Fibroblast of mammary gland (primary cell): ENCODE measurements around the gene ARHGAP8.

Experiments used
- DNase-seq: peaks from one replicate; pipeline ENCODE4 v3.0.0-alpha.2; 2010; ENCODE audit warnings: low read depth
- H3K4me3 ChIP-seq: 2 replicates; pipeline ENCODE4 v1.5.1; 2011; ENCODE audit warnings: low read depth, mild to moderate bottlenecking, low read length, moderate library complexity; ENCODE audit not compliant: control insufficient read depth
- CTCF ChIP-seq: conservative IDR thresholded peaks from 2 replicates; pipeline ENCODE4 v1.5.1; 2011; ENCODE audit warnings: low read depth, low read length, inconsistent platforms; ENCODE audit not compliant: control insufficient read depth, insufficient read depth

ARHGAP8 gene

DNA sequence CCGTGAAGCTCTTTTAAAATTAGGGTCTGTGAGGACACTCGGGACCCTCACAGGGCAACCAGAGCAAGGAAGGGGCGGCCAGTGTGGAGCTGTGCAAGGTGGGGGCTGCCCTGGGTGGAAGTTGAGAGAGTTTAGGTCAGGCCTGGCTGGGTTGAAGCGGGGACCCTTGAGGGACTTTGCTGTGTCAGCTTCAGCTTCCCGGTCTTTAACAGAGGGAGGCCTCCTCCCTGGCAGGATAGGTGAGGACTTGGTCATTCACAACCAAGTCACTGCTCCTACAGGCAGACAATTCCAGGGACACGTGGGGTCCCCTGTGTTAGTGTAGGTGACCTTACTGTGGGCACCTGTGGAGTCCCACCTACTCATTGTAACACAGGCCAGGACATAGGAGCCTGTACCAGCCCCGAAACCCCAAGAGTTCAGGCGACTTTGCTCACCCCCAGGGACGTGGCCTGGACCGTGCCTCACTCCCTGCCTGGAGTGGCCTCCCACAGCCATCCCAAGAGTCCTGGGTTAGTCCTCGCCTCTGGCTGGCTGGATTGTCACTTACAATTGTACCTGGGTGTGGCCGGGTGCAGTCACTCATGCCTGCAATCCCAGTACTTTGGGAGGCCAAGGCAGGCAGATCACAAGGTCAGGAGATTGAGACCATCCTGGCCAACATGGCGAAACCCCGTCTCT lies 18.8 kb upstream of the ARHGAP8 start:
- TF ChIP-seq CTCF, result no peak
- no peak for DNase-seq
- H3K4me3 ChIP-seq, result no peak overlapping the region

DNA sequence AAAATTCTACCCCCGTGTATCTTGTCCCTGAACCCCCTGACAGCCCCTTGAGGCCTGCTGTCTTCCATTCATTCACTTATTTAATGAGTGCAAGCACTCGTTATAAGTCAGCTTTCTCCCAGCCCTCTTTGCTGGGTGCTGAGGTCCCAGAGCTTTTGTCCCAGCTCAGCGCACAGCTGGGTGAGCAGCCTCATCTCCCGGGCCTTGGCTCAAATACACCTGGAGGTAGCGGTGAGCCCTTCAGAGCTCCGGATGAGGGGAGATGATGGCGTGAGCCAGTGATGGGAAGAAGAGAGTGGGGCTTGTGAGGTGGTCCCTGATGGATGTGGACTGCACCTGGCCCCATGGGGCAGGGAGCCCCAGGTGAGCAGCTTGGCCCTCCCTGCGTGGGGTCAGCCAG lies 18.1 kb upstream of the ARHGAP8 start:
- no peak for TF ChIP-seq CTCF
- DNase-seq, result no peak
- H3K4me3 ChIP-seq, result no peak overlapping the region

GRCh38 chr22:44734801-44735517 lies 17.4 kb upstream of the ARHGAP8 start:
- no peak for TF ChIP-seq CTCF
- H3K4me3 ChIP-seq, result no peak overlapping the region
- no peak for DNase-seq

- peak; percentile 84 for TF ChIP-seq CTCF
- DNase-seq, result peak; percentile 43
- no peak overlapping the region for H3K4me3 ChIP-seq
Measured at GRCh38 chr22:44735518-44736428, 16.6 kb upstream of the ARHGAP8 start.

DNA sequence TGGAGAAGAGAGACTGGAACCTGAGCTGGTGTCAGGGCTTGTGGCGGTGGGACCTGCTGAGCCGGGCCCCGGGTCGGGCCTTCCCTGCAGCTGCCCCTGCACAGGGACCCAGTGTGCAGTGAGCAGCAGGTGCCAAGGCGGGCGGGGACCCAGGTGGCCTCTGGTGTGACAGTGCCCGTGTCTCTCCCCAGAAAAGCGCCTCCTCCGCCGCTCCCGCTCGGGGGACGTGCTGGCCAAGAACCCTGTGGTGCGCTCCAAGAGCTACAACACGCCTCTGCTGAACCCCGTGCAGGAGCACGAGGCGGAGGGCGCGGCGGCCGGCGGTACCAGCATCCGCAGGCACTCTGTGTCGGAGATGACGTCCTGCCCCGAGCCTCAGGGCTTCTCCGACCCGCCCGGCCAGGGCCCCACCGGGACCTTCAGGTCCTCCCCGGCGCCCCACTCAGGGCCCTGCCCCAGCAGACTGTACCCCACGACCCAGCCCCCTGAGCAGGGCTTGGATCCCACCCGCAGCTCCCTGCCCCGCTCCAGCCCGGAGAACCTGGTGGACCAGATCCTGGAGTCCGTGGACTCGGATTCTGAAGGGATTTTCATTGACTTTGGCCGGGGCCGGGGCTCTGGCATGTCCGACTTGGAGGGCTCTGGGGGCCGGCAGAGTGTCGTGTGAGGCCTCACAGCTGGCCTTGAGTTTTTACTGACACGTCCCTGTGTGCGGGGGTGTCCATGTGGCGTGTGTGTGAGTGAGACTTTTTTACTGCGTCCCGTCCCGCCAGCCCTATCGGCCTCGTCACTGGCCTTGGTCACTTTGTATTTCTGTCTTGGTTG lies 15.6 kb upstream of the ARHGAP8 start:
- TF ChIP-seq CTCF, result no peak
- H3K4me3 ChIP-seq, result no peak overlapping the region
- no peak for DNase-seq
